HL-60 (cell line): Measurements from ENCODE around the gene ADPRHL1.

ENCODE experiments used
- DNase-seq, 2 experiments: peaks; one replicate each; pipeline ENCODE4 v3.0.0-alpha.2; 2010 to 2020; ENCODE audit warnings: low read depth in 1 of 2, low spot score in 1 of 2
- H3K27ac ChIP-seq: fragments of 250-450 bp; sonication (Bioruptor Pico); replicated peaks from 2 replicates; pipeline ENCODE4 v1.5.1; 2020; ENCODE audit warnings: mild to moderate bottlenecking, moderate library complexity
- H3K27me3 ChIP-seq: fragments of 250-450 bp; sonication (Bioruptor Pico); 2 replicates; pipeline ENCODE4 v1.5.1; 2021; ENCODE audit warnings: mild to moderate bottlenecking, moderate library complexity; ENCODE audit not compliant: insufficient read depth, poor library complexity, severe bottlenecking
- H3K4me3 ChIP-seq: replicated peaks from 2 replicates; pipeline ENCODE4 v1.5.1; 2011; ENCODE audit warnings: mild to moderate bottlenecking, control low read depth, low read length; ENCODE audit not compliant: insufficient read depth
- CTCF ChIP-seq: IDR thresholded peaks from one replicate; pipeline ENCODE4 v1.5.1; 2011; ENCODE audit warnings: low read length, control low read depth, inconsistent platforms; ENCODE audit not compliant: insufficient read depth
- GABPA ChIP-seq: IDR thresholded peaks from 2 replicates; pipeline ENCODE4 v1.6.1; 2012; ENCODE audit warnings: low read depth
- POLR2AphosphoS5 ChIP-seq: IDR thresholded peaks from 2 replicates; pipeline ENCODE4 v1.6.1; 2012; ENCODE audit warnings: low read depth
- REST ChIP-seq: IDR thresholded peaks from 2 replicates; pipeline ENCODE4 v1.6.1; 2012; ENCODE audit warnings: low read depth; ENCODE audit not compliant: insufficient replicate concordance
- SPI1 ChIP-seq: IDR thresholded peaks from 2 replicates; pipeline ENCODE4 v1.6.1; 2012; ENCODE audit warnings: low read depth, mild to moderate bottlenecking, borderline replicate concordance

The ADPRHL1 gene

GRCh38 chr13:113499936-113500335 is 46.6 kb upstream of the ADPRHL1 start:
- Histone ChIP-seq H3K4me3 (no peak overlapping the region), H3K27me3 (no peaks in the 10 kb centered on the region), H3K27ac (no peak overlapping the region)
- TF ChIP-seq GABPA (no peak), POLR2AphosphoS5 (no peak), CTCF (no peak), REST (no peak), SPI1 (no peak)
- DNase-seq = no peak

- Histone ChIP-seq H3K4me3 (no peak overlapping the region), H3K27me3 (no peaks in the 10 kb centered on the region), H3K27ac (no peak overlapping the region)
- TF ChIP-seq REST = no peak
- TF ChIP-seq GABPA = no peak
- no peak for TF ChIP-seq CTCF
- TF ChIP-seq SPI1 = no peak
- TF ChIP-seq POLR2AphosphoS5 = no peak
- no peak for DNase-seq
Measured at GRCh38 chr13:113498905-113499304, 45.6 kb upstream of the ADPRHL1 start.

- DNase-seq = no peak
- Histone ChIP-seq H3K27ac (no peak overlapping the region), H3K4me3 (no peak overlapping the region), H3K27me3 (no peaks in the 10 kb centered on the region)
- TF ChIP-seq POLR2AphosphoS5 (no peak), SPI1 (no peak), REST (no peak)
Measured at GRCh38 chr13:113497217-113497616, 43.9 kb upstream of the ADPRHL1 start.
